ENCODE measurements around the gene BMAL1.

Gene BMAL1

GRCh38 chr11:13294178-13294577 lies 16.6 kb downstream of the BMAL1 start:
- no peak for DNase-seq

- no peak for DNase-seq
Measured at GRCh38 chr11:13294771-13295579, 17.4 kb downstream of the BMAL1 start.

GRCh38 chr11:13297308-13297916 lies 19.8 kb downstream of the BMAL1 start:
- DNase-seq, result no peak

GRCh38 chr11:13297917-13298356 lies 20.3 kb downstream of the BMAL1 start:
- DNase-seq, result no peak

- DNase-seq, result no peak
Measured at GRCh38 chr11:13298765-13299164, 21.2 kb downstream of the BMAL1 start.

- DNase-seq, result no peak
Measured at GRCh38 chr11:13301522-13301921, 23.9 kb downstream of the BMAL1 start.

GRCh38 chr11:13302420-13302958 lies 24.9 kb downstream of the BMAL1 start:
- no peak for DNase-seq

GRCh38 chr11:13303668-13304649 lies 26.4 kb downstream of the BMAL1 start:
- DNase-seq, result no peak

- no peak for DNase-seq
Measured at GRCh38 chr11:13304655-13305335, 27.2 kb downstream of the BMAL1 start.

- no peak for DNase-seq
Measured at GRCh38 chr11:13308704-13309103, 31.1 kb downstream of the BMAL1 start.

GRCh38 chr11:13309156-13309555 lies 31.6 kb downstream of the BMAL1 start:
- DNase-seq, result no peak

- peak; percentile 3 to 56 for DNase-seq
Measured at GRCh38 chr11:13310443-13310842, 32.9 kb downstream of the BMAL1 start.

GRCh38 chr11:13311570-13311969 lies 34.0 kb downstream of the BMAL1 start:
- no peak for DNase-seq

GRCh38 chr11:13313005-13313819 lies 35.6 kb downstream of the BMAL1 start:
- no peak for DNase-seq

GRCh38 chr11:13314676-13315394 lies 37.2 kb downstream of the BMAL1 start:
- no peak for DNase-seq

- no peak for DNase-seq
Measured at GRCh38 chr11:13315517-13316432, 38.2 kb downstream of the BMAL1 start.

GRCh38 chr11:13316528-13316961 lies 39.0 kb downstream of the BMAL1 start:
- DNase-seq, result no peak

GRCh38 chr11:13317293-13318080 lies 39.9 kb downstream of the BMAL1 start:
- no peak for DNase-seq
